Measurements from ENCODE around the gene ZDHHC14. TPM values are rescaled to one million over a fixed set of nuclear protein-coding genes. Genes with fewer than 3 reads are reported as not detected.

ZDHHC14 gene
- total RNA-seq, 1 experiment from 2014 or later: 4.9 TPM

- H3K9me2 ChIP-seq (replicated peaks; ENCODE audit: low read length): no peaks in the 10 kb centered on the region
- H3K27me3 ChIP-seq (ENCODE audit: low read length): no peaks in the 10 kb centered on the region
- DNase-seq: no peak
- H3K27ac ChIP-seq (ENCODE audit: low read length): no peak overlapping the region
- no peaks in the 10 kb centered on the region for H3K79me2 ChIP-seq (ENCODE audit: low read length)
- TF ChIP-seq EZH2phosphoT487 (IDR thresholded peaks at IDR 0.05; ENCODE audit: borderline replicate concordance, low read length) (no peak), EZH2 (IDR thresholded peaks at IDR 0.05; ENCODE audit: low read length, unreplicated experiment) (no peak), CTCF (conservative IDR thresholded peaks at IDR 0.05; ENCODE audit: low read depth, low read length) (no peak)
- no peak overlapping the region for H3K4me2 ChIP-seq (ENCODE audit: low read length)
- H3K9me3 ChIP-seq (ENCODE audit: low read length): no peaks in the 10 kb centered on the region
- ATAC-seq: no peak
- ChIA-PET CTCF (no interaction called here), POLR2A (ENCODE audit: unreplicated experiment) (no interaction called here)
- H3K4me3 ChIP-seq (ENCODE audit: low read length): no peak overlapping the region
- no TSS peak for BruUV-seq (replicated peaks)
- intact Hi-C loops (cut with micrococcal nuclease): no loop called here
- H4K20me1 ChIP-seq (ENCODE audit: low read length): no peaks in the 10 kb centered on the region
- H3K4me1 ChIP-seq (ENCODE audit: insufficient read depth, low read length): peaks cover 14% of the 10 kb centered on the region
- H3K36me3 ChIP-seq (ENCODE audit: low read depth, low read length): no peaks in the 10 kb centered on the region
- H2AFZ ChIP-seq (ENCODE audit: low read length): no peak overlapping the region
- H3F3A ChIP-seq (ENCODE audit: low read length, unreplicated experiment): no peaks in the 10 kb centered on the region
- H3K9ac ChIP-seq (ENCODE audit: low read length): no peak overlapping the region
Observed at GRCh38 chr6:157468054-157468453, 87.1 kb downstream of the ZDHHC14 start.

GRCh38 chr6:157468574-157468973 lies 87.6 kb downstream of the ZDHHC14 start:
- BruUV-seq (replicated peaks): no TSS peak

More at GRCh38 chr6:157468574-157468973, 87.6 kb downstream of the ZDHHC14 start:
- no peaks in the 10 kb centered on the region for H3F3A ChIP-seq (ENCODE audit: low read length, unreplicated experiment)
- no peak overlapping the region for H3K27ac ChIP-seq (ENCODE audit: low read length)
- ChIA-PET POLR2A (ENCODE audit: unreplicated experiment) (no interaction called here), CTCF (no interaction called here)
- no peaks in the 10 kb centered on the region for H3K9me3 ChIP-seq (ENCODE audit: low read length)
- H3K79me2 ChIP-seq (ENCODE audit: low read length): no peaks in the 10 kb centered on the region
- H2AFZ ChIP-seq (ENCODE audit: low read length): no peak overlapping the region
- no peak overlapping the region for H3K4me2 ChIP-seq (ENCODE audit: low read length)
- intact Hi-C loops (cut with micrococcal nuclease): no loop called here
- DNase-seq (no peak), ATAC-seq (no peak)
- TF ChIP-seq EZH2phosphoT487 (IDR thresholded peaks at IDR 0.05; ENCODE audit: borderline replicate concordance, low read length): no peak
- TF ChIP-seq EZH2 (IDR thresholded peaks at IDR 0.05; ENCODE audit: low read length, unreplicated experiment): no peak
- no peak for TF ChIP-seq CTCF (conservative IDR thresholded peaks at IDR 0.05; ENCODE audit: low read depth, low read length)
- peaks cover 14% of the 10 kb centered on the region; the same call in 1 of the 2 replicates for H3K4me1 ChIP-seq (ENCODE audit: insufficient read depth, low read length)
- no peaks in the 10 kb centered on the region for H3K36me3 ChIP-seq (ENCODE audit: low read depth, low read length)
- no peaks in the 10 kb centered on the region for H4K20me1 ChIP-seq (ENCODE audit: low read length)
- no peak overlapping the region for H3K4me3 ChIP-seq (ENCODE audit: low read length)
- no peak overlapping the region for H3K9ac ChIP-seq (ENCODE audit: low read length)
- no peaks in the 10 kb centered on the region for H3K27me3 ChIP-seq (ENCODE audit: low read length)
- H3K9me2 ChIP-seq (replicated peaks; ENCODE audit: low read length): no peaks in the 10 kb centered on the region

All from PC-3 (cell line).